ENCODE results near the gene RAMACL.
"Not testable (repeated sequence)": the region's sequence is repeated elsewhere in the genome, so short reads cannot be mapped to it uniquely, and the experiment has no call there.

RAMACL gene

GRCh38 chr6:166586424-166587156 lies at the start of gene RAMACL:
Gene RAMACL (minus strand): TSS chr6:166586678. CDS start chr6:166586477, 201 bp downstream.
- no peak within 1 kb of the TSS for H3K4me3 ChIP-seq
- no peak within 1 kb of the TSS for H3K27ac ChIP-seq
- no peak for DNase-seq (ENCODE audit: low spot score)
- TF ChIP-seq CTCF (IDR thresholded peaks at IDR 0.05) = no peak

- peak; percentile 62 for DNase-seq (ENCODE audit: low spot score)
- H3K27ac ChIP-seq = no peak overlapping the region
- no peak for TF ChIP-seq CTCF (IDR thresholded peaks at IDR 0.05)
Observed at GRCh38 chr6:166635013-166635970, 48.8 kb upstream of the RAMACL start.

GRCh38 chr6:166634581-166634980 lies 48.1 kb upstream of the RAMACL start:
- not testable (repeated sequence) for DNase-seq (ENCODE audit: low spot score); H3K27ac ChIP-seq; H3K4me3 ChIP-seq

More at GRCh38 chr6:166635013-166635970, 48.8 kb upstream of the RAMACL start:
- H3K4me3 ChIP-seq = no peak overlapping the region

- TF ChIP-seq CTCF (IDR thresholded peaks at IDR 0.05) = no peak
- Histone ChIP-seq H3K4me3 (no peak overlapping the region), H3K27ac (no peak overlapping the region)
- DNase-seq (ENCODE audit: low spot score) = peak; percentile 62
Observed at GRCh38 chr6:166633732-166634535, 47.5 kb upstream of the RAMACL start.

- no peak for TF ChIP-seq CTCF (IDR thresholded peaks at IDR 0.05)
- no peak for DNase-seq (ENCODE audit: low spot score)
- no peak overlapping the region for H3K4me3 ChIP-seq
- no peak overlapping the region for H3K27ac ChIP-seq
Observed at GRCh38 chr6:166632731-166633130, 46.3 kb upstream of the RAMACL start.

GRCh38 chr6:166630462-166630861 lies 44.0 kb upstream of the RAMACL start:
- no peak overlapping the region for H3K27ac ChIP-seq
- no peak overlapping the region for H3K4me3 ChIP-seq
- no peak for TF ChIP-seq CTCF (IDR thresholded peaks at IDR 0.05)
- no peak for DNase-seq (ENCODE audit: low spot score)

- no peak for DNase-seq (ENCODE audit: low spot score)
- no peak for TF ChIP-seq CTCF (IDR thresholded peaks at IDR 0.05)
- Histone ChIP-seq H3K27ac (no peak overlapping the region), H3K4me3 (no peak overlapping the region)
Observed at GRCh38 chr6:166629628-166630027, 43.1 kb upstream of the RAMACL start.

All from coronary artery (tissue), 2 donors.